HUES48 (cell line): ENCODE data around the gene TBX2.

ENCODE experiments used
- H3K27ac ChIP-seq: one replicate; pipeline ENCODE4 v1.7.0; 2013; ENCODE audit warnings: low read depth, low read length, inconsistent platforms
- H3K27me3 ChIP-seq: 2 replicates; pipeline ENCODE4 v1.6.1; 2013; ENCODE audit warnings: mild to moderate bottlenecking, low read length; ENCODE audit not compliant: control insufficient read depth, insufficient read depth
- H3K36me3 ChIP-seq: 2 replicates; pipeline ENCODE4 v1.6.1; 2013; ENCODE audit warnings: low read length; ENCODE audit not compliant: control insufficient read depth, insufficient read depth
- H3K4me1 ChIP-seq: 2 replicates; pipeline ENCODE4 v1.6.1; 2013; ENCODE audit warnings: mild to moderate bottlenecking, low read length; ENCODE audit not compliant: control insufficient read depth, insufficient read depth
- H3K4me3 ChIP-seq: 2 replicates; pipeline ENCODE4 v1.5.1; 2013; ENCODE audit warnings: mild to moderate bottlenecking, low read depth, low read length
- H3K9ac ChIP-seq: 2 replicates; pipeline ENCODE4 v1.6.1; 2013; ENCODE audit warnings: mild to moderate bottlenecking, low read depth, low read length, moderate library complexity
- H3K9me3 ChIP-seq: 2 replicates; pipeline ENCODE4 v1.6.1; 2013; ENCODE audit warnings: low read length; ENCODE audit not compliant: control insufficient read depth, insufficient read depth

The TBX2 gene

GRCh38 chr17:61405686-61406536, 6.3 kb downstream of the TBX2 start:
- Histone ChIP-seq H3K36me3 (no peaks in the 10 kb centered on the region), H3K4me1 (peaks cover 7% of the 10 kb centered on the region; the same call in 1 of the 2 replicates), H3K27ac (no peak overlapping the region), H3K27me3 (peaks cover 100% of the 10 kb centered on the region), H3K4me3 (no peak overlapping the region), H3K9me3 (no peaks in the 10 kb centered on the region), H3K9ac (no peak overlapping the region)

- H3K4me3 ChIP-seq: no peak overlapping the region
- H3K27me3 ChIP-seq: peaks cover 100% of the 10 kb centered on the region
- no peak overlapping the region for H3K9ac ChIP-seq
- no peaks in the 10 kb centered on the region for H3K9me3 ChIP-seq
- no peaks in the 10 kb centered on the region for H3K36me3 ChIP-seq
- H3K4me1 ChIP-seq: peaks cover 7% of the 10 kb centered on the region; the same call in 1 of the 2 replicates
- H3K27ac ChIP-seq: no peak overlapping the region
These were observed 6.8 kb downstream of the TBX2 start for GRCh38 chr17:61406537-61406845.

GRCh38 chr17:61406971-61407911, 7.6 kb downstream of the TBX2 start:
- peaks cover 7% of the 10 kb centered on the region; the same call in 1 of the 2 replicates for H3K4me1 ChIP-seq
- no peaks in the 10 kb centered on the region for H3K9me3 ChIP-seq
- H3K36me3 ChIP-seq: no peaks in the 10 kb centered on the region
- no peak overlapping the region for H3K4me3 ChIP-seq
- peaks cover 100% of the 10 kb centered on the region for H3K27me3 ChIP-seq
- no peak overlapping the region for H3K27ac ChIP-seq
- H3K9ac ChIP-seq: no peak overlapping the region

GRCh38 chr17:61408151-61409041, 8.8 kb downstream of the TBX2 start:
- H3K9ac ChIP-seq: no peak overlapping the region
- H3K4me3 ChIP-seq: no peak overlapping the region
- peaks cover 100% of the 10 kb centered on the region for H3K27me3 ChIP-seq
- H3K9me3 ChIP-seq: no peaks in the 10 kb centered on the region
- peaks cover 7% of the 10 kb centered on the region for H3K4me1 ChIP-seq
- H3K36me3 ChIP-seq: no peaks in the 10 kb centered on the region
- no peak overlapping the region for H3K27ac ChIP-seq

GRCh38 chr17:61409301-61410112, 9.9 kb downstream of the TBX2 start:
- Histone ChIP-seq H3K9ac (no peak overlapping the region), H3K27ac (no peak overlapping the region), H3K4me3 (no peak overlapping the region), H3K27me3 (peaks cover 100% of the 10 kb centered on the region), H3K4me1 (peaks cover 9% of the 10 kb centered on the region), H3K36me3 (no peaks in the 10 kb centered on the region), H3K9me3 (no peaks in the 10 kb centered on the region)

- Histone ChIP-seq H3K4me1 (peaks cover 9% of the 10 kb centered on the region), H3K9ac (no peak overlapping the region), H3K9me3 (no peaks in the 10 kb centered on the region), H3K36me3 (no peaks in the 10 kb centered on the region), H3K4me3 (peak overlapping the region; percentile 71; the same call in 1 of the 2 replicates), H3K27ac (no peak overlapping the region), H3K27me3 (peaks cover 100% of the 10 kb centered on the region)
These were observed 10.7 kb downstream of the TBX2 start for GRCh38 chr17:61410141-61411010.

- Histone ChIP-seq H3K27me3 (peaks cover 100% of the 10 kb centered on the region), H3K4me1 (peaks cover 9% of the 10 kb centered on the region), H3K36me3 (no peaks in the 10 kb centered on the region), H3K9ac (no peak overlapping the region), H3K4me3 (peak overlapping the region; percentile 71), H3K9me3 (no peaks in the 10 kb centered on the region), H3K27ac (no peak overlapping the region)
These were observed 11.3 kb downstream of the TBX2 start for GRCh38 chr17:61411011-61411260.

- Histone ChIP-seq H3K4me1 (peaks cover 9% of the 10 kb centered on the region), H3K9ac (peak overlapping the region; percentile 19; the same call in 1 of the 2 replicates), H3K9me3 (no peaks in the 10 kb centered on the region), H3K36me3 (no peaks in the 10 kb centered on the region), H3K4me3 (peak overlapping the region; percentile 71), H3K27me3 (peaks cover 100% of the 10 kb centered on the region), H3K27ac (no peak overlapping the region)
These were observed 11.9 kb downstream of the TBX2 start for GRCh38 chr17:61411261-61412142.
